Measurements from ENCODE around the gene ONECUT3. TPM values are rescaled to one million over a fixed set of nuclear protein-coding genes. Genes with fewer than 3 reads are reported as not detected.
A peak's percentile ranks its signal among the peaks of the same experiment; 100 is the strongest.

ONECUT3 gene
- total RNA-seq, 1 donor: not detected

DNA sequence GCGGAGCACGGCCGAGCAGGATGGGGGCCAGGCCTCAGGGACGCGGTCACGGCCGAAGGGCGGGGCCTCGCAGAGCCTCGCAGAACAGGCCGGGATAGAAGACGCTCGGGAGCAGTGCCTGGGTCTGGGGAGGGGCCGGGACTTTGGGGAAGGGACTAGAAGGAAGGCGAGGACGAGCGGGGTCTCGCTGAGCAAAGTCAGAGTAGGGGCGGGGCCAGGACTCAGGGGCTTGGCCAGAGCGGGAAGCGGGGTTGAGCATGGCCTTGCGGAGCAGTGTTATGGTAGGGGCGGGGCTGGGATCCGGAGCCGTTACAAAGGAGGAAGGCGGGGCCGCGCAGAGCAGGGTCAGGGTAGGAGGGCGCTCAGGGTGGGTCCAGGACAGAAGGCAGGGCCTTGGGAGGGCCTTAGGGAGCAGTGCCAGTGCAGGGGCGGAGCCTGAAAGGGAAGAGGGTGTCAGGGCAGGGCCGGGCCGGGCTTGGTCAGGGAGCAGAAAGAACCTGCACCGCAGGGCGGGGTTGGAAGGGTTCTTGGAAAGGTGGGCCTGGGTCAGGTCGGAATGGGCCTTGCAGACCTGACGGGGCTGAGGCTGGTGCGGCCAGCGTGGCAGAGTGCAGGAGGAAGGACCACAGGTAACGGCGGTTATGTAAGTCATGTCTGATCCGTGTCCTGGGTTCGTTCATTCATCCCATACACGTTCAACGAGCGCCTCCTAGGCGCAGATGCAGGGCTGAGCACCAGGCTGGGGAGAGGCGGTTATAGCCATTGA is 59.3 kb downstream of the ONECUT3 start:
- TF ChIP-seq, protein P1, sequence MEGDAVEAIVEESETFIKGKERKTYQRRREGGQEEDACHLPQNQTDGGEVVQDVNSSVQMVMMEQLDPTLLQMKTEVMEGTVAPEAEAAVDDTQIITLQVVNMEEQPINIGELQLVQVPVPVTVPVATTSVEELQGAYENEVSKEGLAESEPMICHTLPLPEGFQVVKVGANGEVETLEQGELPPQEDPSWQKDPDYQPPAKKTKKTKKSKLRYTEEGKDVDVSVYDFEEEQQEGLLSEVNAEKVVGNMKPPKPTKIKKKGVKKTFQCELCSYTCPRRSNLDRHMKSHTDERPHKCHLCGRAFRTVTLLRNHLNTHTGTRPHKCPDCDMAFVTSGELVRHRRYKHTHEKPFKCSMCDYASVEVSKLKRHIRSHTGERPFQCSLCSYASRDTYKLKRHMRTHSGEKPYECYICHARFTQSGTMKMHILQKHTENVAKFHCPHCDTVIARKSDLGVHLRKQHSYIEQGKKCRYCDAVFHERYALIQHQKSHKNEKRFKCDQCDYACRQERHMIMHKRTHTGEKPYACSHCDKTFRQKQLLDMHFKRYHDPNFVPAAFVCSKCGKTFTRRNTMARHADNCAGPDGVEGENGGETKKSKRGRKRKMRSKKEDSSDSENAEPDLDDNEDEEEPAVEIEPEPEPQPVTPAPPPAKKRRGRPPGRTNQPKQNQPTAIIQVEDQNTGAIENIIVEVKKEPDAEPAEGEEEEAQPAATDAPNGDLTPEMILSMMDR (IDR thresholded peaks at IDR 0.05; ENCODE audit: extremely low read depth, low read depth, low read length): peak; percentile 57
- H3K4me3 ChIP-seq (ENCODE audit: insufficient read depth, low read length): peak overlapping the region; percentile 72
- H2AFZ ChIP-seq (ENCODE audit: low read length): peak overlapping the region; percentile 73
- H3K27ac ChIP-seq (ENCODE audit: low read depth, low read length): no peak overlapping the region
- H3K9me3 ChIP-seq (ENCODE audit: low read depth, low read length): no peaks in the 10 kb centered on the region
- peaks cover 16% of the 10 kb centered on the region for H3K36me3 ChIP-seq (ENCODE audit: insufficient read depth, low read length)
- no peaks in the 10 kb centered on the region for H3K79me2 ChIP-seq (ENCODE audit: insufficient read depth, low read length)
- DNase-seq (ENCODE audit: insufficient read length, low spot score, missing footprints): peak; percentile 100
- peak overlapping the region; percentile 86 for H3K4me2 ChIP-seq (ENCODE audit: insufficient read depth, low read length)
- H3K27me3 ChIP-seq (ENCODE audit: insufficient read depth, low read length): no peaks in the 10 kb centered on the region
- peaks cover 9% of the 10 kb centered on the region for H3K4me1 ChIP-seq (ENCODE audit: insufficient read depth, low read length)
- peaks cover 11% of the 10 kb centered on the region for H4K20me1 ChIP-seq (ENCODE audit: insufficient read depth, low read length)

DNA sequence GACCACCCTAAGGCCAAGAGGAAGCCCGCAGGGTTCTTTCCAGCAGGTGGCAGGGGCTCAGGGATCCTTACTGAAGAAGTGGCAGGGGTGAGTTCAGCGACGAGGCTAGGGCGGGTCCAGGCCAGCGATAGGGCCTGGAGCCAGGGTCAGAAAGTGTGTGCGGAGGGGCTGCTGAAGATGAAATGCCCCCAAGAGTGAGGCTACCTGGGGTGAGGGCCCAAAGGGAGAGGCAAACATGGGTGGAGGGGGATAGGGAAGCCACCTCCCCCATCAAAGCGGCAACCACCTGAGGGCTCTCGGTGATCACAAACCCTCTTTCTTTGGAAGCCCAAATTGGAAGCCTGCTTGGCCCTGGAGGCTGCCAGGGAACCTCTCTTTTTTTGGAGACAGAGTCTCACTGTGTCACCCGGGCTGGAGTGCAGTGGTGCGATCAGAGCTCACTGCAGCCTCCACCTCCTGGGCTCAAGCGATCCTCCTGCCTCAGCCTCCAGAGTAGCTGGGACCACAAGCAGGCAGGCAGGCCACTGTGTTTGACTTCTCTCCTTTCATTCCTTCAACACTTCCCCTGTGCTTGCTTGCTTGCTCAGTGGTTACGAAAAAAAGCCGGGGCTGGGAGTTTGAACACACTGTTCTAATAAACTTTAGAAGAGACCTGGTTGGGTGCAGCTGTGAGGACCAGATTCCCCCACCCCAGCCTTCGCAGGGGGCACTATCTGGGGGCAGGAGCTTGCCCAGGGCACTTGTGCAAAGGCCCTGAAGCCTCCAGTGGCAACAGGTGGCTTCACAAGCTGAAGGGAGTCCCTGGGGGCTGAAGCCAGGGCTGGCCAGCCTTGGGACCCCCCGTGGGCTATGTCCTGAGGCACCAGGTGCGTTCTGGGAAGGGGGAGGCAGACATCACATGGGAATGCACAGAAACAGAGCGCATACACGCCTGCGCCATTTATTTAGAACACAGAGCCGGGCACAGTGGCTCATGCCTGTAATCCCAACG is 60.2 kb downstream of the ONECUT3 start:
- Histone ChIP-seq H3K27ac (ENCODE audit: low read depth, low read length) (no peak overlapping the region), H3K36me3 (ENCODE audit: insufficient read depth, low read length) (peaks cover 21% of the 10 kb centered on the region), H3K4me2 (ENCODE audit: insufficient read depth, low read length) (peak overlapping the region; percentile 86), H3K79me2 (ENCODE audit: insufficient read depth, low read length) (no peaks in the 10 kb centered on the region), H3K9me3 (ENCODE audit: low read depth, low read length) (no peaks in the 10 kb centered on the region), H3K4me3 (ENCODE audit: insufficient read depth, low read length) (peak overlapping the region; percentile 72), H3K4me1 (ENCODE audit: insufficient read depth, low read length) (peaks cover 9% of the 10 kb centered on the region), H3K27me3 (ENCODE audit: insufficient read depth, low read length) (no peaks in the 10 kb centered on the region), H4K20me1 (ENCODE audit: insufficient read depth, low read length) (peaks cover 11% of the 10 kb centered on the region), H2AFZ (ENCODE audit: low read length) (no peak overlapping the region)
- DNase-seq (ENCODE audit: insufficient read length, low spot score, missing footprints): no peak
- TF ChIP-seq, protein P1 (IDR thresholded peaks at IDR 0.05; ENCODE audit: extremely low read depth, low read depth, low read length): no peak

- Histone ChIP-seq H3K36me3 (ENCODE audit: insufficient read depth, low read length) (peaks cover 21% of the 10 kb centered on the region), H4K20me1 (ENCODE audit: insufficient read depth, low read length) (peaks cover 11% of the 10 kb centered on the region), H3K4me1 (ENCODE audit: insufficient read depth, low read length) (peaks cover 9% of the 10 kb centered on the region), H3K27me3 (ENCODE audit: insufficient read depth, low read length) (no peaks in the 10 kb centered on the region), H2AFZ (ENCODE audit: low read length) (no peak overlapping the region), H3K9me3 (ENCODE audit: low read depth, low read length) (no peaks in the 10 kb centered on the region), H3K79me2 (ENCODE audit: insufficient read depth, low read length) (no peaks in the 10 kb centered on the region), H3K4me2 (ENCODE audit: insufficient read depth, low read length) (no peak overlapping the region), H3K4me3 (ENCODE audit: insufficient read depth, low read length) (no peak overlapping the region), H3K27ac (ENCODE audit: low read depth, low read length) (no peak overlapping the region)
- no peak for DNase-seq (ENCODE audit: insufficient read length, low spot score, missing footprints)
- TF ChIP-seq, protein P1 (IDR thresholded peaks at IDR 0.05; ENCODE audit: extremely low read depth, low read depth, low read length): no peak
Observed at GRCh38 chr19:1814391-1814790, 61.1 kb downstream of the ONECUT3 start.

Measured in osteoblast (primary cell).